ENCODE measurements around the gene BCOR. TPM values are rescaled to one million over a fixed set of nuclear protein-coding genes. Genes with fewer than 3 reads are reported as not detected.

The BCOR gene
- total and polyA plus RNA-seq, 2 of the 13 experiments (the other 11 are each of a cell fraction or from before 2014, with no cell fraction given) = 14.3 to 15.2 TPM

- no peak for TF ChIP-seq GABPA (IDR thresholded peaks at IDR 0.05; ENCODE audit: low read depth, low read length)
- TF ChIP-seq GABPA (CRISPR knock-in tag; IDR thresholded peaks at IDR 0.05; ENCODE audit: low read depth) = no peak
- TF ChIP-seq HNRNPLL (IDR thresholded peaks at IDR 0.05; ENCODE audit: low read depth, low read length, poor library complexity, severe bottlenecking) = peak; percentile 37
- TF ChIP-seq GMEB2 (CRISPR knock-in tag; IDR thresholded peaks at IDR 0.05; ENCODE audit: low read depth) = no peak
- TF ChIP-seq HNF1A (IDR thresholded peaks at IDR 0.05; ENCODE audit: low read depth) = no peak
- no peak for TF ChIP-seq HNF1A (CRISPR knock-in tag; IDR thresholded peaks at IDR 0.05; ENCODE audit: borderline replicate concordance)
- TF ChIP-seq ZMYM3 (CRISPR knock-in tag; IDR thresholded peaks at IDR 0.05) = no peak
- no peak for TF ChIP-seq ZNF768 (CRISPR knock-in tag; IDR thresholded peaks at IDR 0.05)
- peak; percentile 43; the same call in 1 of the 2 replicates for TF ChIP-seq TBX2 (CRISPR knock-in tag; IDR thresholded peaks at IDR 0.05; ENCODE audit: borderline replicate concordance)
- TF ChIP-seq, protein P1, sequence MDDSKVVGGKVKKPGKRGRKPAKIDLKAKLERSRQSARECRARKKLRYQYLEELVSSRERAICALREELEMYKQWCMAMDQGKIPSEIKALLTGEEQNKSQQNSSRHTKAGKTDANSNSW (CRISPR knock-in tag; IDR thresholded peaks at IDR 0.05; ENCODE audit: borderline replicate concordance) = no peak
- TF ChIP-seq, protein P2, sequence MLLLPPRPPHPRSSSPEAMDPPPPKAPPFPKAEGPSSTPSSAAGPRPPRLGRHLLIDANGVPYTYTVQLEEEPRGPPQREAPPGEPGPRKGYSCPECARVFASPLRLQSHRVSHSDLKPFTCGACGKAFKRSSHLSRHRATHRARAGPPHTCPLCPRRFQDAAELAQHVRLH (CRISPR knock-in tag; IDR thresholded peaks at IDR 0.05; ENCODE audit: borderline replicate concordance, low read depth) = no peak
- TF ChIP-seq ZFP36L2 (CRISPR knock-in tag; IDR thresholded peaks at IDR 0.05) = no peak
- TF ChIP-seq TCF7L2 (IDR thresholded peaks at IDR 0.05; ENCODE audit: low read depth, low read length) = no peak
- TF ChIP-seq, protein P3, sequence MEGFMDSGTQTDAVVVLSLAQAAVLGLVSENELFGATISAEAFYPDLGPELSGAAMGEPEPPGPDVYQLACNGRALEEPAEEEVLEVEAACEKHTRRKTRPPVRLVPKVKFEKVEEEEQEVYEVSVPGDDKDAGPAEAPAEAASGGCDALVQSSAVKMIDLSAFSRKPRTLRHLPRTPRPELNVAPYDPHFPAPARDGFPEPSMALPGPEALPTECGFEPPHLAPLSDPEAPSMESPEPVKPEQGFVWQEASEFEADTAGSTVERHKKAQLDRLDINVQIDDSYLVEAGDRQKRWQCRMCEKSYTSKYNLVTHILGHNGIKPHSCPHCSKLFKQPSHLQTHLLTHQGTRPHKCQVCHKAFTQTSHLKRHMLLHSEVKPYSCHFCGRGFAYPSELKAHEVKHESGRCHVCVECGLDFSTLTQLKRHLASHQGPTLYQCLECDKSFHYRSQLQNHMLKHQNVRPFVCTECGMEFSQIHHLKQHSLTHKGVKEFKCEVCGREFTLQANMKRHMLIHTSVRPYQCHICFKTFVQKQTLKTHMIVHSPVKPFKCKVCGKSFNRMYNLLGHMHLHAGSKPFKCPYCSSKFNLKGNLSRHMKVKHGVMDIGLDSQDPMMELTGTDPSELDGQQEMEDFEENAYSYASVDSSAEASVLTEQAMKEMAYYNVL (CRISPR knock-in tag; IDR thresholded peaks at IDR 0.05; ENCODE audit: borderline replicate concordance) = no peak
- no peak for TF ChIP-seq ZNF367 (CRISPR knock-in tag; IDR thresholded peaks at IDR 0.05; ENCODE audit: borderline replicate concordance)
- TF ChIP-seq ZNF761 (CRISPR knock-in tag; conservative IDR thresholded peaks at IDR 0.05) = no peak
- no peak for TF ChIP-seq ZNF276 (CRISPR knock-in tag; IDR thresholded peaks at IDR 0.05; ENCODE audit: low read depth)
- no peak for TF ChIP-seq ZBTB20 (CRISPR knock-in tag; IDR thresholded peaks at IDR 0.05; ENCODE audit: borderline replicate concordance, low read depth)
- no peak for TF ChIP-seq ZFYVE20 (CRISPR knock-in tag; IDR thresholded peaks at IDR 0.05; ENCODE audit: borderline replicate concordance, low read depth)
These were observed 48.7 kb upstream of the BCOR start (continued) for GRCh38 chrX:40146262-40147125.
